GDM1 (cell line): Measurements from ENCODE around the gene ZDHHC9.

ENCODE experiments used
- DNase-seq: peaks from one replicate; lab custom pipeline; 2025; lab: John Stamatoyannopoulos, UW

The ZDHHC9 gene

DNA sequence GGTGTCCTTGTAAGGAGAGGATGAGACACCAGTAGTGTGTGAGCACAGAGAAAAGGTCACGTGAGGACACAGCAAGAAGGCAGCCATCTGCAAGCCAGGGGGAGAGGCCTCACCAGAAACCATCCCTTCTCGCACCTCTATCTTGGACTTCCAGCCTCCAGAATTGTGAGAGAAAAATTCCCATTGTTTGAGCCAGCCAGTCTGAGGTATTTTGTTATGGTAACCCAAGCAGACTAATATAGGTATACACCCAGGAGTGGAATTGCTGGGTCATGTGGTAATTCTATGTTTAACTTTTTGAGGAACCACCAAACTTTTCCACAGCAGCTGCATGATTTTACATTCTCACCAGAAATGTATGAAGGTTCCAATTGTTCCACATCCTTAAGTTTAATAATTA, 25.6 kb downstream of the ZDHHC9 start:
- DNase-seq, result no peak

GRCh38 chrX:129813662-129814368, 29.9 kb downstream of the ZDHHC9 start:
- no peak for DNase-seq

- no peak for DNase-seq
Measured at GRCh38 chrX:129808829-129809796, 34.6 kb downstream of the ZDHHC9 start.

GRCh38 chrX:129808158-129808828, 35.4 kb downstream of the ZDHHC9 start:
- DNase-seq, result no peak

DNA sequence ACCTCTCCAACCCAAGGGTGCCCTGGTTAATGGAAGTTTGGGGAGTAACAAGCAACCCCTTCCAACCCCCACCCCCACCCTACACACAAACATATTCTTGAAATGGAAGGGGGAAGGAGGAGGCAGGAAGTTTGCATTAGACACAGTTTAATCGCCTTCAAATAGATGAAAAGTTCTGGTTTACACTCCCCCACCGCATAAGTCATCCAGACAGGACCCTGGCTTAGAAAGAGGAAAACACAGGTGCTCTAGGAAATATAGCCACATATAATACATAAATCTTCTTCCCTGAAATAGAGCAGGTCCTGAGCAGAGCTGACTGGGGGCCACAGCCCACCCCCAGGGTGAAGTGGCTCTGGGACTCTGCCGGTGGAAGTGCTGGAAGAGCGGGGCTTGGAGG, 38.9 kb downstream of the ZDHHC9 start:
- no peak for DNase-seq

GRCh38 chrX:129802863-129803262, 40.8 kb downstream of the ZDHHC9 start:
- no peak for DNase-seq

DNA sequence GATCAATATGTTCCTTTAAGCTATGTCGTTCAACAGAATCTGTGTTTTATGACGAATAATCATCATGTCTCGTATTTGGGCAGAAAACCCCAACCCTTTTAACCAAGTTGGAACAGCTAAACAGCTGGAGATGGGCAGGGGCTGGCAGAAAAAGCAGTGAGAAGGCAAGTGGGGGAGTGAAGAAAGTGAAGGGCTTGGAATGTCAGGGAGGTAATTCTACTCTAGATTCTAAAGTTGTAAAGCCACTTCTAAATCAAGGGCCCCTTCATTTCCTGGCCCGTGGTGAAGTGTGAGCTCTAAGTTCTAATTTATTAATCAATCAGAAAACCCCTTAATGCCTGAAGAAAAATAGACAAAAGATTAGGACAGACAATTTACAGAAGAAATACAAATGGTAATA, 43.5 kb downstream of the ZDHHC9 start:
- no peak for DNase-seq

- DNase-seq, result no peak
Measured at GRCh38 chrX:129798888-129799287, 44.8 kb downstream of the ZDHHC9 start.

DNA sequence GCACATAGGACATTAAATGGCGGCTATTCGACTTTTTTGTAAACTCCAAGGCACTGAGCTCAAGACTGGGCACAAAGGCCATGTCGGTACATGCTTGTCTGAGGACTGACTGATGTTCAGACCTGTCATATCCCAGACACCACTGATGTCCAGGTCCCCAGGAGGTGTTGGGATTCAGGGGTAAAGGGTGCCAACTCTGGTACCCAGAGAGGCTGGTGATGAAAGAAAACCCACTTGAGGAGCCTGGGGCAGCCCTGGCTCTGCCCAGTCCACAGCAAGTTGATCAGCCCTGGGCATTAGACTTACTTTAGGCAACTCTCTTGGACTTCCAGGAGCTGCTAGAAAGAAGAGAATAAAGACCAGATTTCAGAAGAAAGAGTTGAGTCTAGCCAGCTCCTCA, 45.2 kb downstream of the ZDHHC9 start:
- DNase-seq, result no peak

GRCh38 chrX:129797251-129797906, 46.3 kb downstream of the ZDHHC9 start:
- DNase-seq, result no peak

GRCh38 chrX:129795584-129795983, 48.1 kb downstream of the ZDHHC9 start:
- DNase-seq, result no peak

GRCh38 chrX:129793604-129794191, 50.0 kb downstream of the ZDHHC9 start:
- DNase-seq, result no peak

DNA sequence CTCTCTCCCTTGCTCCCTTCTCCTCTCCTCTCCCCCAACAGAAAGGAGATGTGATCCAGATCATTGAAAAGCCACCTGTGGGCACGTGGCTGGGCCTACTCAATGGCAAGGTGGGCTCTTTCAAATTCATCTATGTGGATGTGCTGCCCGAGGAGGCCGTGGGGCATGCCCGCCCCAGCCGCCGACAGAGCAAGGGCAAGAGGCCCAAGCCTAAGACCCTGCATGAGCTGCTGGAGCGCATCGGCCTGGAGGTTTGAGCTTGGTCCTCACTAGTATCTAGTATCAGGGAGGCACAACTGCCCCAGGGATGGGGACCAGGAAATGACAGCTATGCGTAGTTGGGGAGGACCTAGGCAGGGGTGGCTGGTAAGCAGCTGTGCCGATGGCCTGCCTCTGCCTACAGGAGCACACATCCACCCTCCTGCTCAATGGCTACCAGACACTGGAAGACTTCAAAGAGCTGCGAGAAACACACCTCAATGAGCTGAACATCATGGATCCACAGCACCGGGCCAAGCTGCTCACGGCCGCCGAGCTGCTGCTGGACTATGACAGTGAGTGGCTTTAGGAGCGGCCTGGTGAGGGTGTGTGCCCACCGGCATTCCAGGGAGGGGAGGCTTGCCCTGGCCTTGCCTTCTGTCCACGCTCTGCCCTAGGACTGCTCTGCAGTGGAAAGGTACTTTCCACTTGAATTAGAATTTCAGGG, 50.9 kb downstream of the ZDHHC9 start:
- DNase-seq, result no peak

- DNase-seq, result no peak
Measured at GRCh38 chrX:129791961-129792570, 51.6 kb downstream of the ZDHHC9 start.

GRCh38 chrX:129791336-129791735, 52.4 kb downstream of the ZDHHC9 start:
- DNase-seq, result no peak

- no peak for DNase-seq
Measured at GRCh38 chrX:129790808-129791207, 52.9 kb downstream of the ZDHHC9 start.

DNA sequence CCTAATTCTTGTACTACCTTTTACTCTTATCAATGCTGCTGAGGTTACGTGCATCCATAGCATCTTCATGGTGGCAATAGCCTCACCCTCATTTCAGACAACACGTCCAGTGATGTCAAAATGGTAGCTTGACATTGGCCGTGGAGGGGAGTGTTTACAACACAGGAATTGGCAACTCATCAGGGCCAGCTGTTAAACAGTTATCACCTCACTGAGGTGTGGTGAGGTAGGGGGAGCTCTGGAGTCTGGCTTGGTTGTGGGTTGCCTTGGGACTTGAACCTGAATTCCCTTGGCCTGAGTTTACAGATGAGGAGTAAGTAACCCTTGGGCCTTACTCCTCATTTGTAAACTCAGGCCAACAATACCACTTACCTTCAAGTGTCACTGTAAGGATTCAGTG, 53.5 kb downstream of the ZDHHC9 start:
- no peak for DNase-seq

- no peak for DNase-seq
Measured at GRCh38 chrX:129788527-129788926, 55.2 kb downstream of the ZDHHC9 start.

DNA sequence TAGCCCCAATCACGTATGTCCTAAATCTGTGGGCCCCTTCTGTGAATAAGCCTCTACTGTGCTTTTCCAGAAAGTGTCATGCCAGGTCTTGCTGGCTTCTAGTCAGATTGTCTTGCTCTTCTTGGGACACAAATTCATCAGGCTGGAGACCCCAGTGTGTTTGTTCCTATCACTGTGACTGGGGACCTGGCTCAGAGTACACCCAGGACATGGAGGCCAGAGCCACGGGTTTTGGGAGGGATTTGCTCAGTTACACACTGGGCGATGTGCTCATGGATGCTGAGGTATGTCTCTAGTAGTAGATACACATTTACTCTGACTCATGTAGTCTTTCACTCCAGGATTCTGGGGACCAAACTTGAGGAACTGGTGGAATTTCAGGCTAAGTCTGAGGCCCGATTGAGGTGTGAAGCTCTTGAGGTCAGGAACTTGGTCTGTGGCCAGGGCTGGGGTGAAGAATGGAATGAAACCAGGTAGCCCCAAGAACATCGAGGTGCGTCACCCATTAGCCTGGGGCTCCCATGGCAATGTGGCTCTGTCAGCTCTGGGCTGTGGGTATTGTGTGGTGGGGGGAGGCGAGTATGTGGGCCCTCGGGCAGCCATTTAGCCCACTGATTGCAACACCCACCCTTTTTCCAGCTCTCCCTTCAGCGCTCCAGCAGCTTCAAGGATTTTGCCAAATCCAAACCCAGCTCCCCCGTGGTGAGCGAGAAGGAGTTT, 56.2 kb downstream of the ZDHHC9 start:
- DNase-seq, result no peak

DNA sequence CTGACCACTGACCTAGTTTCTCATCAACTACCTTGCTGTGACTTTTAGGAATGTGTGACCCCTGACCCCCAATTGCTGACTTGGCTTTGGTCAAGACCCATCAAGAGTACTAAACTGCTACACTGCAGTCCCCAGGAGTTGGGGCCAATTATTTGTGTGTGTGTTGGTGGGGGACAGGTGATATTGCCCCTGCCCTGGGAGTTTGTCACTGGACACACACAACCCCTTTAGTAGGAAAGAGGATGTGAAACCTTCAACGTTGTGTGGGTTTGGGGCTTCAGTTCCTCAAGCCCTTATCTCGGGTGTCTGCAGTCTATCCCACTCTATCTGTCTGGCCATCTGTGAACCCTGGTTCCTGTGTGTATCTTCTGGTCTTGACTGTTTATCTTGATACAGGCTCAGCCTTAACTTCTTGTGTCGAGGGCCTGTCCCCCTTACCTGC, 57.5 kb downstream of the ZDHHC9 start:
- peak; percentile 81 for DNase-seq
